HG02870 (cell line): Measurements from ENCODE around the gene MEX3A.
A peak's percentile ranks its signal among the peaks of the same experiment; 100 is the strongest.

Source experiments
- ATAC-seq: cut with Tn5 transposase; IDR thresholded peaks from one replicate; pipeline ENCODE4 v1.9.1; 2021; ENCODE audit warnings: mild to moderate bottlenecking, moderate library complexity; ENCODE audit not compliant: unreplicated experiment

The MEX3A gene

DNA sequence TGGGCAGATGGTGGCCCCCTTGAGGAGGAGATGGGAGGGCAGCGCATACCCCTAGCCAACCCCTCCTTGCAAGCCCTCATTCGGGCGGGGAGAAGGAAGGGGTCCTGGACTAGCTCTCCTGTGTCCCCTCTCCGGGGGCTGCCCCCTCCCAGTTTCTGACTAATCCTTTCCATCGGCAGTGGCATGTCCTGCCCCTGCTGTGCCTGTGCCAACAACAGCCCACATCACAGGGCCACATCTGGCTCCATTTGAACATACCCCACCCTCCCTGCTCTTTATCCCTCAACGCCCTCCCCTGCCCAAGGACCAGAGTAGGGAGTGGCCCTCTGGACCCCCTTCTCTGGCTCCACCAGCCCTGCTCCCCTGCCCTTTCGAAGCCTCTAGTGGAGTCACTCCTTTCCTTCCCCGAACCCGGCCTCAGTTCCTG, 21.3 kb upstream of the MEX3A start:
- ATAC-seq: no peak

DNA sequence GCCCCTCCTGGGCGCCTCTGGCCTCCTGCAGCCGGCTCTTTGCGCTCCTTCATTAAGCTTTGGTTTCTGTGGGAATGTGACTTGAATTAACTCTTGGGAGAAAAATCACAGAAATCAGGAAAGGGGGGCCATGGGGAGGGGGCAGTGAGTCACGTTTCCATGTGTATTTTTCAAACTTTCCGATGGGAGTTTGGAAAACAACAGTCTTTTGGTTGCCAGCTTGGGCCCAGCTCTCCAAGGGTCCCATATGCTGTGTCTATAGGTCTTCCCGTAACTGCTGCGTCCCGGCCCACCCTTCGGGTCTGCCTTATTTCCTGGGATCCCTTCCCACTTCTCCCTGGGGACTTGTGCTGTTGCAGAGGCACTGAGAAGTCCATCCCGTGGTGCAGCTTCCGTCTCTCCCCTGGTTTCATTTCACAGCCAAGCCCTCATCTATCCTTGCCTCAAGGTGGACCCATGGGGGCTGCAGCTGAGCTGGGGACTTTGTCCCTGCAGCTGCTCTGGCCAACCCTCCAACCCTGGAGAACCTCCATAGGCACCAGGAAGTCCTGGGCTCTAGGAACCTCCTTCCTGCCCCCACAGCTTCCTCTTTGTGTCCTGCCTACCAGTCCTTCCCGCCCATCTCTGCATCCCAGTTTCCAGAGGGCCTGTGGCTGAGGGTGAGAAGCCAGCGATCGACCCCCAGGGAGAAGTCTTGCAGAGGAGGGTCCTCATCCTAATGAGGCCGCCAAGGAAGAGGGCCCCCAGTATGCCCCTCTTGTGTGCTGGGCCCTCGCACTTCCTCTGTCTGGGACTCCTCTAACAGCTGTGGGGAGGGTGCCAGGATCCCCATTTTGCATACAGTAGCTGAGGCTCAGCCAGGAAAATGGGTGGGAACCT, 20.6 kb upstream of the MEX3A start:
- ATAC-seq: no peak

DNA sequence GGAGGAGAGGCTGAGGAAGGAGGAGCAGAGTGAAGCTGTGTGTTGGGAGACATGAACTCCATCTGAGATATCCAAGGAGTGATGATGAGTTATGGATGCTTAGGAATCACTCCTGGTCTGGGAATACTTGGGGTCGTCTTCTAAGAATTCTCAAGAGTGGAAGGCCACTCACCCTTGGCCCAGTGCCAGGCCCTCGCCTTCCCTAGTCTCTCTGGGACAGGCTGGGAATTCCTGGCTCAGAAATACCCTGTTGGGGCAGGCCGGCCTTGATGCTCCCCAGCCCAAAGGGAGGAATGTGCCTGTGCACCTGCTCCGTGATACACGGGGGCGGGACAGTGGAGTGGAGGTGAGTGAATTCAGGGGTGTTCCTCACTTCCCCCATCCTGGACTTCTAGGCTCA, 19.6 kb upstream of the MEX3A start:
- no peak for ATAC-seq

DNA sequence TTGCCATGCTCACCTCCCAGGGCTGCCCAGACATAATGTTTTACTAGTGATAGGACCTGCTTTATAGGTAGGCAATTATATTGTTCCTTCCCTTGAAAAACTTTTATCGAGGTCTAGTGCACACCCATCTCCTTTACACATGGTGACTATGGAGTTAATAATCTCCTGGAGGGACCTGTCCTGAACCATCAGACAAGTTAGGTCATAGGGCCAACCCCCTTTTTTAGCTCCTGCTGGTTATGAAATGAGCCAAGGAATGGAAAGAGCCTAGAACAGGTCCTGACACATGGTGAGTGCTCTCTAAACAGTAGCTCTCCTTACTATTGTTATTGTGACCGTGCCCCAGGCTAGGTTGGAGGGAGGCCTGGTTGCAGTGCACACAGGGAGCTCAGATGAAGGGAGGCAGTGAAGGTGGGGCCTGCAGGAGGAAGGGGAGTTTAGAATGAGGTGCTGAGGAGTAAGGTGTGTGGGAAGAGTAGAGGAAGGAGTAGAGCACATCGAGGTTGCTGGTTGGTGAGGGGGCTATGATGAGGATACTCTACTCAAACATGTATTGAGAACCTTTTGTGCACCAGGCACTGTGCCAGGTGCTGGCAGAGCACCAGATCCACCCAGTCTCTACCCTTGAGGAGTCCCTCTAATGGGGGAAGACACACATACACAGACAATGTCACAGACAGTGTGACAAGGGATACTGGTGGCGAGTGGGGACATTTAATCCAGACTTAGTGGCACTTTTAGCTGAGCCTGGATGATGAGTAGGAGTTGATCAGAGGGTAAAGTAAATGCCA, 18.1 kb upstream of the MEX3A start:
- ATAC-seq: no peak

DNA sequence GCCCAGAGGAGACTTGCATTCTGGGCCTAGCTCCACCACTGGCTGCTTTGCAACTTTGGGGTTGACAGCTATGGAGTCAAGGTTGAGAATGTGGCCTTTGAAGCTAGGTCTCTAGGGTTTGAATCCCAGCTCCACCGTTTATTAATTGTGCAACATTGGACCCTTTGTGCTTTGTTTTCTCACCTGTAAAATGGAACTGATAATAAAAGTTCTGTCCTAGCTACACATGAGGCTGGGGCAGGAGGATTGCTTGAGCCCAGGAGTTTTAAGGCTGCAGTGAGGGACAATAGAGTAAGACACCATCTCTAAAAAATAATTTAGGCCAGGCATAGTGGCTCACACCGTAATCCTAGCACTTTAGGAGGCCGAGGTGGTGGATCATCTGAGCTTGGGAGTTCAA, 17.0 kb upstream of the MEX3A start:
- no peak for ATAC-seq

DNA sequence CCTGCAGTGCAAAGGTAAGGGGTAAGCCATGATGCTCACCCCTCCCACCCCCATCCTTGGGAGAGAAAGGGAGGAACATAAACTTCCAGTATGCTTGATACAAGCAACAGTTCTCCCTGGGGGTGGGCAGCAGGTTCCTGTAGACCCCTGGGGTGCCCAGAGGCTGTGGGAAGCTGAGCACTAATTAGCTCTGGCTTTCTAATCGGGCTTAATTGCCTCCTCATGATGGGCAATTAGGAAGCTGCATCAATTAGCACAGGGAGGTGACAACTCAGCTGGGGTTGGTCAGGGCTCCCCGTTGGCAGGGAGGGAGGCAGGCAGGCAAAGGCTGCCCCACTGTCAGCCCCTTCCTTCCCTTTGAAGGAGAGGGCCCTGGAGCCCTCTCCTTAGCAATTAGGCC, 16.5 kb upstream of the MEX3A start:
- no peak for ATAC-seq

DNA sequence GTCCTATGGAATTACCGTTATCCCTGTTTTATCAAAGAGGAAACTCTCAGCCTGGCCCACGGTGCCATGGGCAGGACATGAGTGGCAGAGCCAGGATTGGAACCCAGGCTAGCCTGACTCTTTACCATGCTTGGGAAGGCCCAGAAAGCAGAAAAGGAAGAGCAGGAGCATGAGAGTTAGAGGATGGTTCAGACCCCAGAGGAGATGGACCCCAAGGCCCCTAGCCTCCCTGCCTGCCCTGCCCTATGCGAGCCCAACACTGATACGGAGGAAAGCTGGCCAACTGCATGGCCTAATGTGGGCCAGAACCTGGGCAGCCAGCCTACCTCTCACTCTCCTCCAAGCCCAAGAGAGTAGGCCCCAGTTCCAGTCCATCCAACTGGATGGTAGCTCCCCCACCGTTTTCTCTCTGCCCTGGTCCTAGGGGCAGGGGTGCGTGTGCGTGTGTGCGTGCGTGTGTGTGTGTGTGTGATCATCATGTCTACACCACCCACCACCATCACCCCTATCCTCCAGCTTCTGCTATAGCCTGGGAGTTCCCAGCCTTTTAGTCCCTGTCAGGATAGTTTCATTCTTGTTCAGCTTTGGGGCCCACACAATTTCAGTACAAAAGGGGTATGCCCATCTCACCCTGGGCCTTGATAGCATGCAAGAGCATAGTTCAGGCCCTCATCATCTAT, 15.4 kb upstream of the MEX3A start:
- no peak for ATAC-seq

DNA sequence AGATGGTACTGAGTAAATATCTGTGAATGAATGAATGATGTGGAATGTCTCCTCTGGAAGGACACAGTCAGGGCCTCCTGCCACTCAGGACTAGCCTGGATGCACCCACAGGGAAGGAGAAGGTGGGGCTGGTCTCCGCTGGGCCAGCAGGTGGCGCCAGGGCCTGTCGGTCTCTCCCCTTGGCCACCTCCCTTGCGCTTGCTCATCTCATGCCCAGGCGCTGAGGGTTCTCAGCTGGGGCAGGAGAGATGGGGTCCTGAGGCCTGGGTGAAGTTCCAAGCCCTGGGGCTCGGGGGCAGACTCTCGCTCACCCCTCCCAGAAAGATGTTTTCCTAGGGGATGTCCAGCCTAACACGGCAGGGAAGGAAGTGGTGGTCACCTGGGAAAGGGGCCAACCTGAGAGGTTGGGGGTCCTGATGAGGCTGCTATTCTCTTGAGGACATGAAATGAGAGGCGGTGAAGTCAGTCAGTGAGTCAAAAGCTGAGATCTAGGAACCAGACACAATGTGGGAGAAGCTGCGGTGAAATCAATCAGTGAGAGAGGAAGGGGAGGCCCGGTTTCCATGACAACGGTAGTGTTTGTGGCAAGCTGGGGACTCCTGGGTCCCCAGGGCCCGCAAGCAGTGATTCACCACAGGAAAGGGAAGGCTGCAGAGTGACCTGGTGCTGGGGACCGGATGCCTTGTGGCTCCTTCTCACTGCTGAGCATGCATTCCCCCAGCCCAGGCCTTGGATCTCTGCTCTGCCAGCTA, 14.6 kb upstream of the MEX3A start:
- ATAC-seq: peak; percentile 64

DNA sequence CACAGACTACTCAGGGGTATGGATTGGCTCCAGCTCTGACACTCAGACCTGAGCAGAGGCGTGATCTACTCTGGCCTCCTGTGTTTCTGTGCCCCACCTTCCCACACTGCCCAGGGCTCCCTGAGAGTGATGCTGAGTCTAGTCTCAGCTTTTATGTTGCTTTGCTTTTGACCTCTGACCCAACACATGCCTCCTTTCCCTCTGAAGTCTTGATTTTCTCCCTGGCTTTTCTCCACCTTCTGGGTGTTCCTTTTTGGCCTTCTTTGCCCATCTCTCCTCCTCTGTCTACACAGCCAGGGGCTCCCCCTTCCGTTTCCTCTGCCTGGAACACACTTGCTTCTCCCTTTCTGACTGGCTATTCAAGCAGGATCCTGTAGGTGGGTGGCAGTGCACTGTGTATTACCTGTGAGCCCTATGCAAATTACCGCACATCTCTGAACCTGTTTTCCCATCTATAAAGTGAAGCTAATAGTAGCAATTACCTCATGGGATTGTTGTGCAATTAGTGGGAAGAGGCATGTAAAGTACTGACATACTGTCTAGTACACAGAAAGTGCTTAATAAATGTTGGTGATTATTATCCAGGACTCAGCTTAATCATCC, 13.7 kb upstream of the MEX3A start:
- no peak for ATAC-seq

DNA sequence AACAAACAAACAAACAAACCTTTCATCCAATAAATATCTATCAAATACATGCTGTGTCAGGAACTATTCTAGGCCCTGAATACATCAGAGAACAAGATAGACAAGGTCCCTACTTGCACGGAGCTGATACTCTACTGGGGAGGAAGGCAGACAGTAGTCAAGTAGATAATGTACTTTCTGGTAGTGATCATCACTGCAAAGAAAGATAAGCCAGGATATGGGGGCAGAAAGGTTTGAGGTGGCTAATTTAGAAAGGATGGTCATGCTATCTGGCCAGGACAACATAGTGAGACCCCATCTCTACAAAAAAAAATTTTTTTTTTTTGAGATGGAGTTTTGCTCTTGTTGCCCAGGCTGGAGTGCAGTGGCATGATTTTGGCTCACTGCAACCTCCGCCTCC, 9.3 kb upstream of the MEX3A start:
- no peak for ATAC-seq

DNA sequence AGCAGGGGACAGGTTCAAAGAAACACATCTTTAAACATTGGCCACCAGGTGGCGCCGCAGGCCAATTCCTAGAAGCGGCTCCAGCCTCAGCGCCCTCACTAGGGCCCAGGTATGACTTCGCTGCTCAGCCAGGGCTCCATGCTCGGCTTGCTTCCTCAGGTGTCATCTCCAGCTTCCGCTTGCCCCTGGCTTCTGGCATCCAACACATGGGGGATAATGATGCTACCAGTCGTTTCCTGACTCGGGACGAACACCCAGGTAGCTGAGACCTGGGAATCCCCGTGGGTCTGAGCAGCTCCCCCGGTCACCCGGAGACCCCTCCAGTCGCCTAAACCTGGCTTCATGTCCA, 8.5 kb upstream of the MEX3A start:
- ATAC-seq: no peak

DNA sequence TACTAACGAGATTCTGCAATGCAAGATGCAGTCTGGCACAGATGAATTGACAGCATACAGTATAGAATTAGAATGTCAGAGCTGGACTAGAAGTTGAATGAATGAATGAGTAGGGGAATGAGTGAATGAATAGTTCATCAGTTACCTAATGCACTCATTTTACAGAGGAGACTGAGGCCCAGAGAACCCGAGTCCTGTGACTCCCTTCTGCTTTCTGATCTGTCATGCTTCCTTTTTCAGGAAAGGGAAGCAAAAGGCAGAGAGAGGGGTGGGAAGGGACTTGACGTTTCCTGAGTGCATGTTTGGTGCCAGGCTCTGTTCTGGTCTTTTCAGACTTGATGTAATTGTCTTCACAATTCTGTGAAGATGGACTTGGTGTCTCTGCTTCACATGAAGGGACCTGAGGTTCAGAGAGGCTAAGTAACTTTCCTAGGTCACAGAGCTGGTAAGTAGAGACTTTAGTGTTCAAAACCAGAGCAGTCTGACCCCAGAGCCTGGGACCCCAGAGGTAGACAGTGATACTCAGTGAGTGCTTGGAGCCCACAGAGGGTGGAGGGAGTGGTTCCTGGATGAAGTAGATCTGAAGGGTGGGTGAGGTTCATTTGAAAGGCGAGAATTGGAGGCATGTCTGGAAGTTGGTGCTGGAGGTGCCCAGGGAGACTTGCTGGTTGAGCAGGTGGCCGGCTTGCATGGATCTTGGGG, 8.0 kb upstream of the MEX3A start:
- no peak for ATAC-seq

DNA sequence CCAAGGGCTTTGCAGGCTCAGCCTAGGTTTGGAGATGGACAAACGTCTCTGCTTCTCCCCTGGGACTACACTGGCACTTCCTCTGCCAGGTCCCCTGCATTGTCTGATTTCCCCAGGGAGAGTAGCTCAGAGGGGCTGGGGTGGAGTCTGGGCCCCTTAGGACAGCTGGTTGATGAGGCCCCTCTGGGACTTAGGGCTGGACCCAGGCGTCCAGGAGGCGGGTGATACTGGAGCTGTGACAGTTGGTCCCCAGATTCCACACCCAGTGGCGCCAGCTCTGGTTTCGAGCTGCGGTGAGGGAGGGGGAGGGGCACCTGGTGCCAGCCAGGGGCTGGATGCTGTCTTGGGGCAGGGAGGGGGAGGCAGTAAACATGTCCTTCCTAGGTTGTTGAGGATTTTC, 7.4 kb upstream of the MEX3A start:
- no peak for ATAC-seq

DNA sequence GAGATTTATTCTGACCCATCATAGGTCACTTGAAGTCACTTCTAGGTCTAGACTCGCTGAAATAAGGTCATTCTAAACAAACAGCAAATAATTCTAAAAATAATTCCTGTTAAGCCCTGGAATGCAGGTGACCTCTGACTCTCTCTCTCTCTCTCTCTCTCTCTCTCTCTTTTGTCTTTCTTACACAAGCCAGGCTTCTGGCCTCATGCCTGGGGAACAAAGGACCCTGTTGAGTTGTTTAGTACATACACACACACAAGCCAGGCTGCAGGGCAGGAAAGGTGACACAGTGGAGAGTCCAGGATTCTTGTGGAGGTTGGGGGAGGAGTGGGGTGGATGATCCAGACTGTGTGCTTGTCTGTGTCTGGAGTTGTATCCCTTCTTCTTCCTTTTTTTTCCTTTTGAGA, 4.0 kb upstream of the MEX3A start:
- no peak for ATAC-seq

DNA sequence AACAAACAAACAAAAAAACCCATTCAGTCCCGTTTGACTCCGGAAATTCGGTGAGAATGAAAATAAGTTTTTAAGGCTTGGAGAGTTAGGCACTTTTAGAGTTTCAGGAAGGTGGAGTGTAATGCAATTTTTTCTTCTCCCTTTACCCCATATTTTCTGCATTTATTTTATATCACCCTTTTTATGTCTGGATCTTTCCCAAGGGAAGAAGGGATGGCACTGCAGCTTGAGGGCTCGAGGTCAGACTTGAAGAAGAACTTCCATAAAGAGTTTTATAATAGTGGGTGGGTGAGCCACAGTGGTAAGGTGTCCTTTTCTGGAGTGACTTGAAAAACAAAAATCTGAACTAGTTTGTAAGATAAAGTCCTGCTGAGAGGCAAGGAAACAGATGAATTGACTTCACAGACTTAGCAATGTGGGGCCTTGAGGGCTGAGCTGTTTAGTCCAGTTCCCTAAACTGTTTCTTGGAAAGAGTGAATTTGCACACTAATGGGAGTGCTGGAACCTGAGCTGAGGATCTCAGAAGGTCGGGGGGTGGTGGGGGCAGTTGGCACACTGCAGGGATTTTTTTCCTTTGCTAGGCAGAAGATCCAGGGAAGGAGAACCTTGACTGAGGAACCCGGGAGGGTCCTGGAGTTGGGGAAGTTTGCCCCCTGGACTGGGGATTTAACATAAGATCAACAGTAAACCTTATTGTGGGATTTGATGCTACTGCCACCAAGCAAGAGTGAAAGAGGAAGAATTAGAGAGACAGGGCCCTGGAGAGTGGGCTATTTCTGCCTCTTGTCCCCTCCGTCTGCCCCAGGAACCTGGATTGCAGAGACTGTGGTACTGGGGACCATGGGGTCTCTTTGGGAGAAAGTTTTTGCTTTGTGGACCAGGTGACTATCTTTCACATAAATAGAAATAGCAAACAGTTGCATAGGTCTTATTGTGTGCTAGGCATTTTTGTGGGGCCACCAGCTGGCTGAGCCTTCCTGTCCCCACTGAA, 1.8 kb upstream of the MEX3A start:
- ATAC-seq: no peak

DNA sequence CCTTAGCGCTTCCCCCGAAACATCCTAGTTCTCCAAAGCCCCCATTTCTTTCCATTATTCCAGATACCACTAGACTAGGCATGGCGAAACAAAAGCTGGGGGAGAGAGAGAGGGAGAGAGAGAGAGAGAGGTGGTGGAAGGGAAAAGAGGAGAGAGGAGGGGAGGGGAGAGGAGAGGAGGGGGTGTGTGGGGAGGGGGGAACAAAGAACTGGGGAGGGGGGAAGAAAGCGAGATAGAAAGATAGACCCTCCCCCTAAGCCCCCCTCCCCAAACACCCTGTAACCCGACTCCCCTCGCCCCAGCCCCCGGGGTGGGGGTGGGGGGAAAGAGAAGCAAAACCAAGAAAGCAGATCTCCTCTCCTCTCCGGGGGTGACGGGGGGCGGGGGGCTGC, 352 bp downstream of the MEX3A start:
- ATAC-seq: no peak

DNA sequence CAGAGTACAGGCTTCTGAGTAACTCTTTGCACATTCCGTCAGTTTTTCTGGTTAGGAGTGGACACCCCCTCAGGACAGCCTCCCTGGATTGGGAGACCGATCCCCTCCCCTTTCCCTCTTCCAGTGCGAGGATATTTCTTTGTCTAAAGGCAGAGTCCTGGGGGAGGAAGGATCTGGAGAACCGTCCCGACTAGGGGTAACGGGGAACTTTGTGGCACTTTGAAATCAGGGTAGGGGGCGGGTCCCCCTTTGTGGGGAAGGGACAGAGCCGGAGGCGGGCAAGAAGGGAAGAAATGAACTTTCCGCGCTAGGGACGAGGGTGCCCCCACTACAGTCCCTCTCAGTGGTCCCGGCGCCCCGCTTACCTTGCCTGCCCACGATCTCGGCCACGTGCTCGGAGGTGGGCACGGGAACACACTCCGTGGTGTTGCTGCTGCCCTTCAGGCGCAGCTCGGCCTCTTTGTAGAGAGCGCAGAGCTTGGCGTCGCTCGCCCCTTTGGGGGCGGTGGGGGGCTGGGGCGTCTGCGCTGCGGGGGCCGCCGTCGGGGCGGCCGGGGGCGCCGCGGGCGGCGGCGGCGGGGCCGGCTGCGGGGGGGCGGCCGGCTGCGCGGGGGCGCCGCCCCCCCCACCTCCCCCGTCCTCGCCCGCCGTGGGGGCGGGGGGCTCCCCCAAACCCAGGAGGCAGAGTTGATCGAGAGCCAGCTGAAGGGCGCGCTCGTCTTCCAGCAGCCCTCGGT, 917 bp downstream of the MEX3A start:
- ATAC-seq: no peak

DNA sequence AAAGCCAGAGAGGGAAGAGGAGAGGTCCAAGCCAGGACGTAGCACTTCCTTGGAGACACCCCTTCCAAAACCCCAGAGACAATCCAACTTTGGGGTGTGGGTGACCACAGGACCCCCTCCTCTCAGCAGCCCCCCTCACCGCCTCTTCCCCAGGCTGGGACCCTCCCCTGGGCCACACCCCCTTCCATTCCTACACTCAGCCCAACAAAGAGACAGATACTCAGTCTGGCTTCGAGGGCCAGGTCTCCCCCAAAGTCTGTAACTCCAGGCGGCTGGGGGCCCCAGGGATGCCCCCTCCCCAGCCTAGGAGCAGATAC, 1.4 kb downstream of the MEX3A start:
- ATAC-seq: no peak
